Natural killer cell treated with Interleukin-12 subunit alpha and Interleukin-12 subunit beta and Interleukin-15 and Interleukin-18, amount 100 ng/mL, for 72 hours (primary cell): ENCODE measurements around the gene B4GAT1. TPM values are rescaled to one million over a fixed set of nuclear protein-coding genes. Genes with fewer than 3 reads are reported as not detected.
A peak's percentile ranks its signal among the peaks of the same experiment; 100 is the strongest.

Experiments
- ATAC-seq, 2 donors: fragments of 150-1000 bp; cut with Tn5 transposase in 1 of 2; sonication (Bioruptor Pico), chemical (Tn5 transposase) in 1 of 2; 2 replicates each; pipeline ENCODE4 v1.10.0; 2021
- DNase-seq: peaks from one replicate; pipeline ENCODE4 v3.0.0; 2022; ENCODE audit warnings: low spot score
- H3K27ac Mint-ChIP-seq, 2 donors: 1 replicate in 1 of 2; 2 replicates in 1 of 2; pipeline ENCODE4 v1.8.0; 2022; ENCODE audit warnings: mixed read lengths in 2 of 2, mild to moderate bottlenecking in 1 of 2, moderate library complexity in 1 of 2
- H3K27me3 Mint-ChIP-seq, 2 donors: 1 replicate in 1 of 2; 2 replicates in 1 of 2; pipeline ENCODE4 v1.8.0; 2022; ENCODE audit warnings: mixed read lengths in 2 of 2
- H3K36me3 Mint-ChIP-seq: one replicate; pipeline ENCODE4 v1.8.0; 2022; ENCODE audit warnings: mixed read lengths
- H3K4me1 Mint-ChIP-seq, 2 donors: 1 replicate in 1 of 2; 2 replicates in 1 of 2; pipeline ENCODE4 v1.8.0; 2022; ENCODE audit warnings: low read depth in 2 of 2, mixed read lengths in 2 of 2, mild to moderate bottlenecking in 1 of 2
- H3K4me3 Mint-ChIP-seq: one replicate; pipeline ENCODE4 v1.8.0; 2022; ENCODE audit warnings: mixed read lengths
- H3K9me3 Mint-ChIP-seq: 2 replicates; pipeline ENCODE4 v1.8.0; 2022; ENCODE audit warnings: mixed read lengths
- total RNA-seq, 2 donors: library from RNA; stranded (reverse); gene quantifications; one replicate each; pipeline ENCODE4 v1.2.3, GENCODE V29; 2022

B4GAT1 gene
- total RNA-seq, 2 donors from 2014 or later, result 3.5 to 5.4 TPM

GRCh38 chr11:66346476-66347424 is 679 bp downstream of the B4GAT1 start:
- peak overlapping the region; percentile 96 for H3K4me3 Mint-ChIP-seq
- peaks cover 14% of the 10 kb centered on the region for H3K36me3 Mint-ChIP-seq
- H3K4me1 Mint-ChIP-seq, result peaks cover 29 to 44% of the 10 kb centered on the region in 2 donors
- no peak overlapping the region for H3K27ac Mint-ChIP-seq
- DNase-seq (no peak), ATAC-seq (no peak)
- H3K27me3 Mint-ChIP-seq, result peaks cover 0 to 2% of the 10 kb centered on the region in 2 donors
- no peaks in the 10 kb centered on the region for H3K9me3 Mint-ChIP-seq

- Mint-ChIP-seq H3K9me3 (no peaks in the 10 kb centered on the region), H3K4me1 (peaks cover 29 to 48% of the 10 kb centered on the region in 2 donors), H3K36me3 (peaks cover 20% of the 10 kb centered on the region), H3K27me3 (peaks cover 0 to 2% of the 10 kb centered on the region in 2 donors), H3K4me3 (peak overlapping the region; percentile 96), H3K27ac (peak overlapping the region; percentile 91 to 96)
- ATAC-seq (no peak), DNase-seq (no peak)
These were observed 2.1 kb downstream of the B4GAT1 start for GRCh38 chr11:66345316-66345649.

DNA sequence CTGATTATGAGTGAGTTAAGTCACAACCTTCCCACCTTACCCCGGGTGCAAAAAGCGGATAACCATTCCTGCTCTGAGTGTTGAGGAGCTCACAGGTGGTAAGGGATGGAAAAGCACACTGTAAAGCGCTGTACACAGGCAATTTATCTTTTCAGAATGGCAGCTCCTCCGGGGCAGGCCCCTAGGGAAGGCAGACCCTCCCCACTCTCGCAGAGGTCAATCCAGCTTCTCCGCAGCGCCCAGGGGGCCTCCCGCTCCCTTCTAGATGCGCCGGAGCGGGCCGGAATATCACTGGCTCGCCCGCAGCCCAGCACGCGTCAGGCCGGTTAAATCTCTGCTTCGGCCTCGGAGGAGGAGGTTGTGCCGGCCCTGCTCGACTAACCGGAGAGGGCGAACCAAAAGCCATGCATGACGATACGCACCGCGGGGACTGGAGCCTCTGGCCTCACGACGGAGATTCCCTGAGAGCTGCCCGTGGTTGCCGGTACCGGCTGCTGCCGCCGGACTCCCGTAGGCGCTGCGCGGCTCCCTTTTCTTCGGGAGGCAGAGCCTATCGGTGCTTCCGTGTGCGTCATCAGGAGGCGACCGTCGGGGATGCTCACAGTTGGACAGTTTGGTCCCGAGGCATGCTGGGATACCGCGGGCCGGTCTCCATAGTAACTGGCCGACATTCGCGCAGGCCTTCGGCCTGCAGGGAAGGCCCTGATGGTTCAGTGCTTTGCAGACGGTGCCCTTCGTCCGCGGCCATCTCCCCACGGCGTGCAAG is 2.7 kb downstream of the B4GAT1 start, which contains the start of gene BRMS1:
Gene BRMS1 (minus strand): TSS at position 555 of the 766 bp plus-strand sequence. CDS start 2,870 bp downstream, outside the sequence.
- Mint-ChIP-seq H3K4me1 (peaks cover 29 to 48% of the 10 kb centered on the region in 2 donors), H3K9me3 (no peaks in the 10 kb centered on the region), H3K4me3 (peak within 1 kb of the TSS; percentile 96), H3K36me3 (peaks cover 20% of the 10 kb centered on the region), H3K27ac (peak within 1 kb of the TSS; percentile 91 to 96), H3K27me3 (peaks cover 0 to 2% of the 10 kb centered on the region in 2 donors)
- DNase-seq, result peak; percentile 97
- ATAC-seq, result peak; percentile 90 to 93

DNA sequence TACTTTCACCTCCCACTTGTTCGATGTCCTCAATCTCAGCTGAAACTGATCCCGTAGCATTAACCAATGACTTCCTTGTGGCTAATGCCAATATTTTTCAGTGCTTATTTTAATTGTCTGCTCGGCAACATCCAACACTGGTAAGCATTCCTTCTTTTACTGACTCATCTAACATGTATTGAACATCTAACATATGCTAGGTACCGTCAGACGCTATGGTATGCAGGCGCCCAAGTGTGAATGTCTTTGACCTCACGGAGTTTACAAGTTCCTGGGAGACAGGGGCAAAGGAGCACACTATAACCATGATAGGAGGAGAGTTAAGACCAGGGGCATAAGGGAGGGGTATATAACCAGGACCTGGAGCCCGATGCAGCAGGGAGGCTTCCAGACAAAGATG is 4.3 kb downstream of the B4GAT1 start:
- H3K9me3 Mint-ChIP-seq, result no peaks in the 10 kb centered on the region
- peak overlapping the region in 1 of 2 donors; percentile 91 for H3K27ac Mint-ChIP-seq
- DNase-seq (no peak), ATAC-seq (no peak)
- peaks cover 24% of the 10 kb centered on the region for H3K36me3 Mint-ChIP-seq
- peaks cover 28 to 46% of the 10 kb centered on the region in 2 donors for H3K4me1 Mint-ChIP-seq
- peaks cover 0 to 2% of the 10 kb centered on the region in 2 donors for H3K27me3 Mint-ChIP-seq
- H3K4me3 Mint-ChIP-seq, result peak overlapping the region; percentile 96

GRCh38 chr11:66341502-66342126 is 5.8 kb downstream of the B4GAT1 start:
- Mint-ChIP-seq H3K27ac (no peak overlapping the region), H3K36me3 (peaks cover 24% of the 10 kb centered on the region), H3K27me3 (no peaks in the 10 kb centered on the region), H3K9me3 (no peaks in the 10 kb centered on the region), H3K4me1 (peaks cover 33 to 51% of the 10 kb centered on the region in 2 donors), H3K4me3 (no peak overlapping the region)
- DNase-seq (no peak), ATAC-seq (no peak)

- ATAC-seq (no peak), DNase-seq (no peak)
- H3K4me3 Mint-ChIP-seq, result no peak overlapping the region
- peaks cover 38 to 57% of the 10 kb centered on the region in 2 donors for H3K4me1 Mint-ChIP-seq
- H3K36me3 Mint-ChIP-seq, result peaks cover 24% of the 10 kb centered on the region
- no peak overlapping the region for H3K27ac Mint-ChIP-seq
- no peaks in the 10 kb centered on the region for H3K9me3 Mint-ChIP-seq
- peaks cover 0 to 4% of the 10 kb centered on the region in 2 donors for H3K27me3 Mint-ChIP-seq
These were observed 6.6 kb downstream of the B4GAT1 start for GRCh38 chr11:66340596-66341501.

- peaks cover 24% of the 10 kb centered on the region for H3K36me3 Mint-ChIP-seq
- peaks cover 0 to 6% of the 10 kb centered on the region in 2 donors for H3K27me3 Mint-ChIP-seq
- H3K4me3 Mint-ChIP-seq, result no peak overlapping the region
- no peaks in the 10 kb centered on the region for H3K9me3 Mint-ChIP-seq
- H3K27ac Mint-ChIP-seq, result no peak overlapping the region
- ATAC-seq (no peak), DNase-seq (no peak)
- peaks cover 36 to 48% of the 10 kb centered on the region in 2 donors for H3K4me1 Mint-ChIP-seq
These were observed 7.5 kb downstream of the B4GAT1 start for GRCh38 chr11:66339686-66340483.

DNA sequence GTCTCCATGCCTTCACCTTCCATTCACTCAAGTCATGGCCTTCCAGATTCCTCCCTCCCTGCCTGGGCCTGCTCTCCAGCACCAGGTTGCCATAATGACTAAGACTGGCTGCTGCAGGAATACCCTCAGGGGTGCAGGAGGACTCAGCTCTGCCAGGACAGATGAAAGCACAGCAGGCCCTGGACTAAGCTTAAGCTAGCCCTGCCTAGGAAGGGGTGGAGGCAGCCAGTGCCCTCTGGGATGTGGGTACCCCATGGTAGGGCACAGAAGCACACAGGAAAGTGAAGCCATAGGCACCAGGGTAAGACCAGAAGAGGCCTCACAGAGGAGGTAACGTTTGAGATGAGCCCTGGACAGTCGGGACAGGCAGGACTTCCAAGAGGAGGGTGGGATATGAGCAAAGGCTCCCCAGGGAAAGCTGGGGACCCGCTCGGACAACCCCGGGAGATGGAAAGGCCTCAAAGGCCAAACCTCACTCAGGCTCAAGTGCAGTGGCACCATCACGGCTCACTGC is 8.2 kb downstream of the B4GAT1 start:
- ATAC-seq (no peak), DNase-seq (no peak)
- no peak overlapping the region for H3K4me3 Mint-ChIP-seq
- no peaks in the 10 kb centered on the region for H3K9me3 Mint-ChIP-seq
- peaks cover 32 to 42% of the 10 kb centered on the region in 2 donors for H3K4me1 Mint-ChIP-seq
- peaks cover 0 to 7% of the 10 kb centered on the region in 2 donors for H3K27me3 Mint-ChIP-seq
- no peak overlapping the region for H3K27ac Mint-ChIP-seq
- H3K36me3 Mint-ChIP-seq, result peaks cover 24% of the 10 kb centered on the region

- Mint-ChIP-seq H3K4me3 (no peak overlapping the region), H3K27ac (no peak overlapping the region), H3K9me3 (no peaks in the 10 kb centered on the region), H3K36me3 (peaks cover 24% of the 10 kb centered on the region), H3K27me3 (peaks cover 0 to 9% of the 10 kb centered on the region in 2 donors), H3K4me1 (peaks cover 29 to 35% of the 10 kb centered on the region in 2 donors)
- no peak for ATAC-seq
- no peak for DNase-seq
These were observed 8.9 kb downstream of the B4GAT1 start for GRCh38 chr11:66338276-66339161.

DNA sequence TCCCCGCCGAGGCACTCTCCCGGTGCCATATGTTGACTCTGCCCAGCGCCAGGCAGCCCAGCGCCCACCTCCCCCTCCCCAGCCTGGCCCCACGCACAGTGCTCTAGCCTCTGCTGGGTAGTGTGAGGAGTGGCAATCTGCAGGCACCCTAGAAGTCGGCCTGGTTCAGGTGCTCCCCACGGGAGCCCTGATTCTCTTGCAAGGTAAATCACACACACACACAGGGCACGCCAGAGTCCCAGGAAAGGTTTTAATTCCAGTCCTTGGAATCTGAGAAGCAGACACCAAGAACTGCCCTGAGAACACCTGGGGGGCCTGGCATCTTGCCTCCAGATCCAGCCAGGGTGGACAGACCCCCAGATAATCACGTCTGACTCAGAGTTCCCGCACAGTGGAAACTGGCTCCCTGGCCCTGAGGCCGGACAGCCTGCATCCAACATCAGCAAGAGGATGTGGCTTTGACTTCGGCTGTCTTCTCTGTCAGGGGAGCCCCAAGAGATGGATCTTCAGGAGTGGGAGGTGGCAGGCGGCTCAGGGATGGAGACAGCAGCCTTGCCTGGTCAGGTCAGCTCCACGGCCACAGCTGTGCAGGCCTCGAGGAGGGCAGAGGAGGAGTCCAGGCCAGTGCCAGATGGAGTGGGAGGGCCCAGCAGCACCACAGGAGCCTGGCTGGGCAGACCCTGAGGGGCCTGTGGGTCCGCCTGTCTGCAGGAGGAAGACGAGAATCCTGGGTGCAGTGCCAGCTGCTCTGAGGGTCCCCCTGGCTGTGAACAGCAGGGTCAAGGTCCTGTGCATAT is 10.1 kb downstream of the B4GAT1 start:
- Mint-ChIP-seq H3K9me3 (no peaks in the 10 kb centered on the region), H3K4me1 (peaks cover 20 to 24% of the 10 kb centered on the region in 2 donors), H3K27me3 (peaks cover 0 to 9% of the 10 kb centered on the region in 2 donors), H3K27ac (peak overlapping the region in 1 of 2 donors; percentile 60), H3K36me3 (peaks cover 16% of the 10 kb centered on the region), H3K4me3 (peak overlapping the region; percentile 66)
- DNase-seq, result no peak
- ATAC-seq, result no peak
